ENCODE data around the gene PTPN20. TPM values are rescaled to one million over a fixed set of nuclear protein-coding genes. Genes with fewer than 3 reads are reported as not detected.

The PTPN20 gene
- total and polyA plus RNA-seq, 2 of the 4 experiments (the other 2 are of a cell fraction) = 0.14 TPM; not detected in 1

GRCh38 chr10:47018026-47018735 lies 107.0 kb downstream of the PTPN20 start:
- POLR2A ChIA-PET (ENCODE audit: unreplicated experiment) = no interaction called here
- no peak for TF ChIP-seq RCOR1 (IDR thresholded peaks at IDR 0.05; ENCODE audit: insufficient replicate concordance, low read length)
- TF ChIP-seq RFX5 (IDR thresholded peaks at IDR 0.05; ENCODE audit: low read depth, low read length) = no peak
- no peak for TF ChIP-seq USF2 (IDR thresholded peaks at IDR 0.05; ENCODE audit: low read depth, low read length)
- TF ChIP-seq MXI1 (IDR thresholded peaks at IDR 0.05; ENCODE audit: borderline replicate concordance, low read depth, low read length) = no peak
- TF ChIP-seq POLR2A (IDR thresholded peaks at IDR 0.05; ENCODE audit: low read depth, low read length) = no peak
- TF ChIP-seq ELK1 (IDR thresholded peaks at IDR 0.05; ENCODE audit: borderline replicate concordance, low read depth, low read length) = no peak
- TF ChIP-seq MAFK (IDR thresholded peaks at IDR 0.05; ENCODE audit: low read depth, low read length) = no peak
- TF ChIP-seq CEBPB (IDR thresholded peaks at IDR 0.05; ENCODE audit: low read depth, low read length) = no peak
- no peak for TF ChIP-seq SMC3 (IDR thresholded peaks at IDR 0.05; ENCODE audit: low read depth, low read length)
- no peak for TF ChIP-seq NFE2L2 (IDR thresholded peaks at IDR 0.05; ENCODE audit: low read depth, low read length)
- no peak for TF ChIP-seq CTCF (conservative IDR thresholded peaks at IDR 0.05; ENCODE audit: low read depth, low read length)
- no peak for TF ChIP-seq RAD21 (IDR thresholded peaks at IDR 0.05; ENCODE audit: low read length)
- TF ChIP-seq CHD1 (IDR thresholded peaks at IDR 0.05; ENCODE audit: low read depth, low read length) = no peak
- TF ChIP-seq MAZ (IDR thresholded peaks at IDR 0.05; ENCODE audit: borderline replicate concordance, low read depth, low read length) = no peak
- no peak for TF ChIP-seq FOS (IDR thresholded peaks at IDR 0.05; ENCODE audit: low read depth, low read length)
- Histone ChIP-seq H2BK120ac (ENCODE audit: low read depth, low read length) (no peak overlapping the region), H3K56ac (ENCODE audit: extremely low read depth, insufficient read depth, low read length) (no peak overlapping the region), H3K4ac (ENCODE audit: low read depth, low read length) (no peak overlapping the region), H2BK20ac (ENCODE audit: low read depth, low read length) (no peak overlapping the region), H3K9me3 (ENCODE audit: control insufficient read depth, insufficient read depth, low read length) (no peaks in the 10 kb centered on the region), H2AK9ac (replicated peaks; ENCODE audit: low read depth, low read length, poor library complexity) (no peak overlapping the region), H3K23ac (ENCODE audit: low read depth, low read length) (no peak overlapping the region), H4K91ac (ENCODE audit: insufficient read depth, low read depth, low read length) (no peak overlapping the region), H3K18ac (ENCODE audit: low read depth, low read length) (no peak overlapping the region), H4K20me1 (ENCODE audit: insufficient read depth, low read length) (no peaks in the 10 kb centered on the region), H2AK5ac (ENCODE audit: low read depth, low read length) (no peak overlapping the region), H3K9me1 (ENCODE audit: insufficient read depth, low read length) (no peaks in the 10 kb centered on the region; the same call in 1 of the 2 replicates), H2BK15ac (ENCODE audit: low read depth, low read length) (no peak overlapping the region), H3K27ac (ENCODE audit: insufficient read depth, low read length) (no peak overlapping the region), H3K36me3 (ENCODE audit: control insufficient read depth, insufficient read depth, low read length) (no peaks in the 10 kb centered on the region), H3K79me1 (ENCODE audit: low read depth in 1 of 2, low read length in 2 of 2) (no peaks in the 10 kb centered on the region), H3K27me3 (ENCODE audit: control insufficient read depth, insufficient read depth, low read length) (peaks cover 13% of the 10 kb centered on the region), H3K14ac (replicated peaks; ENCODE audit: low read depth, low read length) (no peak overlapping the region), H2BK5ac (ENCODE audit: low read depth, low read length, poor library complexity, severe bottlenecking) (no peak overlapping the region), H3K9ac (ENCODE audit: low read depth, low read length) (no peak overlapping the region), H4K8ac (ENCODE audit: low read depth in 2 of 2, low read length in 2 of 2) (no peak overlapping the region), H3K4me2 (ENCODE audit: low read depth, low read length) (no peak overlapping the region), H3K4me1 (ENCODE audit: control insufficient read depth, insufficient read depth, low read length) (peaks cover 4% of the 10 kb centered on the region; the same call in 1 of the 2 replicates), H2AFZ (replicated peaks; ENCODE audit: low read length, poor library complexity) (no peak overlapping the region), H4K5ac (ENCODE audit: low read depth, low read length) (no peak overlapping the region), H3K4me3 (ENCODE audit: insufficient read depth, low read depth, low read length) (no peak overlapping the region)
- no peak for DNase-seq
- in situ Hi-C loops (cut with MboI; ENCODE audit: low sequenced_read_pairs) (no loop called here), dilution Hi-C loops (cut with HindIII; ENCODE audit: low sequenced_read_pairs, unreplicated experiment) (no loop called here), intact Hi-C loops (cut with micrococcal nuclease) (no loop called here)
- ATAC-seq (ENCODE audit: low read depth) = no peak
- CTCF ChIA-PET = no interaction called here
- WGBS, 2 experiments (ENCODE audit: extremely low coverage in 2 of 2, insufficient read length in 1 of 2) = no CpG with 5 or more reads among the region's 2 CpGs
- BruUV-seq (replicated peaks) = no TSS peak

Data from IMR-90 (cell line).